PC-9 (cell line): ENCODE measurements around the gene GUCD1. TPM values are rescaled to one million over a fixed set of nuclear protein-coding genes. Genes with fewer than 3 reads are reported as not detected.
"Not testable (repeated sequence)": the region's sequence is repeated elsewhere in the genome, so short reads cannot be mapped to it uniquely, and the experiment has no call there.

Source experiments
- BruUV-seq: library from RNA; stranded (reverse); fragments of 400-500 nt; replicated peaks from 2 replicates; lab custom pipeline; 2021; lab: Mats Ljungman, UMichigan
- CTCF ChIA-PET: fragments of 300-600 bp; sonication (Branson Sonifier 250); formaldehyde crosslinking; loops from one replicate; lab custom pipeline; 2022; ENCODE audit warnings: antibody characterized with exemption; lab: Charles Lee
- POLR2A ChIA-PET: fragments of 300-600 bp; sonication (Branson Sonifier 250); formaldehyde crosslinking; loops from one replicate; lab custom pipeline; 2022; ENCODE audit warnings: antibody characterized with exemption; ENCODE audit not compliant: unreplicated experiment; lab: Charles Lee
- DNase-seq, 2 experiments: peaks; one replicate each; pipeline versions ENCODE4 v3.0.0 to v3.0.0-alpha.2; 2015 to 2022; ENCODE audit warnings: mixed read lengths in 1 of 2
- H2AFZ ChIP-seq: fragments of 200-600 bp; sonication (generic); 2 replicates; pipeline ENCODE4 v1.8.1; 2017; ENCODE audit warnings: antibody characterized with exemption
- H3F3A ChIP-seq: fragments of 200-600 bp; sonication (generic); 2 replicates; pipeline ENCODE4 v1.8.1; 2017; ENCODE audit warnings: antibody characterized with exemption, mild to moderate bottlenecking, low read depth; ENCODE audit not compliant: insufficient read depth
- H3K27ac ChIP-seq: fragments of 200-600 bp; sonication (generic); 2 replicates; pipeline ENCODE4 v1.6.1; 2016; ENCODE audit warnings: mixed run types
- H3K27me3 ChIP-seq: fragments of 200-600 bp; sonication (generic); 2 replicates; pipeline ENCODE4 v1.6.1; 2016; ENCODE audit warnings: low read depth, mixed run types; ENCODE audit not compliant: insufficient read depth
- H3K36me3 ChIP-seq: fragments of 200-600 bp; sonication (generic); 2 replicates; pipeline ENCODE4 v1.6.1; 2016; ENCODE audit warnings: low read depth, mixed run types
- H3K4me1 ChIP-seq: fragments of 200-600 bp; sonication (generic); replicated peaks from 2 replicates; pipeline ENCODE4 v1.6.1; 2016; ENCODE audit warnings: mixed run types; ENCODE audit not compliant: insufficient read depth
- H3K4me2 ChIP-seq: fragments of 200-600 bp; sonication (generic); 2 replicates; pipeline ENCODE4 v1.6.1; 2017; ENCODE audit warnings: mixed run types
- H3K4me3 ChIP-seq: fragments of 200-600 bp; sonication (generic); 2 replicates; pipeline ENCODE4 v1.6.1; 2016; ENCODE audit warnings: mixed run types
- H3K79me2 ChIP-seq: fragments of 200-600 bp; sonication (generic); 2 replicates; pipeline ENCODE4 v1.6.1; 2017; ENCODE audit warnings: low read depth, mixed run types
- H3K9me2 ChIP-seq: fragments of 200-600 bp; sonication (generic); 2 replicates; pipeline ENCODE4 v1.8.1; 2017; ENCODE audit warnings: mild to moderate bottlenecking; ENCODE audit not compliant: insufficient read depth
- H3K9me3 ChIP-seq: fragments of 200-600 bp; sonication (generic); 2 replicates; pipeline ENCODE4 v1.8.1; 2016; ENCODE audit warnings: low read depth; ENCODE audit not compliant: insufficient read depth
- H4K20me1 ChIP-seq: fragments of 200-600 bp; sonication (generic); 2 replicates; pipeline ENCODE4 v1.8.1; 2017; ENCODE audit not compliant: insufficient read depth
- CTCF ChIP-seq: fragments of 200-600 bp; sonication (generic); conservative IDR thresholded peaks from 2 replicates; pipeline ENCODE4 v1.6.1; 2017; ENCODE audit warnings: mixed run types, antibody characterized with exemption, mild to moderate bottlenecking, moderate library complexity
- EZH2 ChIP-seq: fragments of 200-600 bp; sonication (generic); IDR thresholded peaks from 2 replicates; pipeline ENCODE4 v1.8.0; 2017; ENCODE audit warnings: antibody characterized with exemption, low read depth
- intact Hi-C: fragments of 100-400 bp; cut with micrococcal nuclease; formaldehyde crosslinking; loops from one replicate; pipeline ENCODE4 v1.10.0; 2022; ENCODE audit not compliant: unreplicated experiment
- total RNA-seq: library from RNA; stranded (reverse); gene quantifications from 2 replicates; pipeline ENCODE4 v1.2.3, GENCODE V29; 2021

Gene GUCD1
- total RNA-seq, 1 experiment from 2014 or later = 80.2 TPM

GRCh38 chr22:24535348-24535747 is 19.6 kb downstream of the GUCD1 start:
- Histone ChIP-seq H3K27me3 (no peaks in the 10 kb centered on the region), H3K9me2 (no peaks in the 10 kb centered on the region), H3K36me3 (no peaks in the 10 kb centered on the region), H3K4me3 (no peak overlapping the region), H3K79me2 (no peaks in the 10 kb centered on the region), H3K27ac (no peak overlapping the region), H3K9me3 (no peaks in the 10 kb centered on the region), H2AFZ (no peak overlapping the region), H4K20me1 (peaks cover 3% of the 10 kb centered on the region; the same call in 1 of the 2 replicates), H3K4me1 (peaks cover 40% of the 10 kb centered on the region), H3F3A (peaks cover 35% of the 10 kb centered on the region), H3K4me2 (no peak overlapping the region)
- BruUV-seq = no TSS peak
- intact Hi-C loops = no loop called here
- DNase-seq = no peak
- no peak for TF ChIP-seq CTCF
- TF ChIP-seq EZH2 = no peak
- ChIA-PET CTCF (no interaction called here), POLR2A (no interaction called here)

GRCh38 chr22:24532075-24532474 is 22.9 kb downstream of the GUCD1 start:
- H3K4me3 ChIP-seq = no peak overlapping the region
- no peak overlapping the region for H2AFZ ChIP-seq
- DNase-seq = peak in 1 of 2 experiments; percentile 82
- ChIA-PET CTCF (no interaction called here), POLR2A (no interaction called here)
- no TSS peak for BruUV-seq
- no peaks in the 10 kb centered on the region for H3K9me3 ChIP-seq
- intact Hi-C loops = no loop called here
- TF ChIP-seq CTCF = no peak
- peak overlapping the region; percentile 34; the same call in 1 of the 2 replicates for H3K4me2 ChIP-seq
- H3F3A ChIP-seq = peaks cover 36% of the 10 kb centered on the region
- H3K27ac ChIP-seq = no peak overlapping the region
- no peaks in the 10 kb centered on the region for H3K79me2 ChIP-seq
- no peaks in the 10 kb centered on the region for H3K36me3 ChIP-seq
- peaks cover 40% of the 10 kb centered on the region for H3K4me1 ChIP-seq
- H3K27me3 ChIP-seq = no peaks in the 10 kb centered on the region
- H3K9me2 ChIP-seq = no peaks in the 10 kb centered on the region
- H4K20me1 ChIP-seq = peaks cover 3% of the 10 kb centered on the region; the same call in 1 of the 2 replicates

GRCh38 chr22:24530968-24531367 is 24.0 kb downstream of the GUCD1 start:
- H3K79me2 ChIP-seq, H3K27ac ChIP-seq, H3K4me2 ChIP-seq, H3K4me3 ChIP-seq, H3K36me3 ChIP-seq, H3K27me3 ChIP-seq, BruUV-seq, H2AFZ ChIP-seq, DNase-seq, H3K9me3 ChIP-seq, H4K20me1 ChIP-seq, CTCF ChIA-PET, H3K9me2 ChIP-seq, intact Hi-C loops: not testable (repeated sequence)
- POLR2A ChIA-PET = interaction anchor here (0.6 kb wide), 1 partner anchor 30 kb away, joined by 46 read pairs; no protein-coding TSS in a partner anchor
- Histone ChIP-seq H3F3A (peaks cover 36% of the 10 kb centered on the region), H3K4me1 (peaks cover 41% of the 10 kb centered on the region)

GRCh38 chr22:24529898-24530297 is 25.0 kb downstream of the GUCD1 start:
- BruUV-seq = no TSS peak
- H3K27me3 ChIP-seq = no peaks in the 10 kb centered on the region
- no peaks in the 10 kb centered on the region for H3K9me3 ChIP-seq
- no peak overlapping the region for H3K4me2 ChIP-seq
- no peak overlapping the region for H3K27ac ChIP-seq
- H3K4me3 ChIP-seq = no peak overlapping the region
- ChIA-PET POLR2A (no interaction called here), CTCF (no interaction called here)
- H2AFZ ChIP-seq = no peak overlapping the region
- H3K79me2 ChIP-seq = no peaks in the 10 kb centered on the region
- no peak for DNase-seq
- H3F3A ChIP-seq = peaks cover 36% of the 10 kb centered on the region
- H4K20me1 ChIP-seq = peaks cover 3% of the 10 kb centered on the region; the same call in 1 of the 2 replicates
- TF ChIP-seq EZH2 (no peak), CTCF (no peak)
- H3K4me1 ChIP-seq = peaks cover 52% of the 10 kb centered on the region
- intact Hi-C loops = loop anchor here (10.0 kb wide), 1 partner anchor 205 kb away; no protein-coding TSS in a partner anchor
- H3K9me2 ChIP-seq = no peaks in the 10 kb centered on the region
- no peaks in the 10 kb centered on the region for H3K36me3 ChIP-seq
